DOHH2 (cell line): ENCODE data around the gene GRID2.

Experiments used
- H3F3A ChIP-seq: fragments of 200-600 bp; sonication (generic), shearing (Covaris generic); 2 replicates; pipeline ENCODE4 v1.6.0; 2016; ENCODE audit warnings: antibody characterized with exemption, mild to moderate bottlenecking; ENCODE audit not compliant: control insufficient read depth, insufficient read depth
- H3K27ac ChIP-seq: fragments of 200-600 bp; sonication (generic); 2 replicates; pipeline ENCODE4 v1.5.1; 2014; ENCODE audit warnings: low read depth, mild to moderate bottlenecking, low read length, moderate library complexity
- H3K27me3 ChIP-seq: fragments of 200-600 bp; sonication (generic); 2 replicates; pipeline ENCODE4 v1.6.1; 2014; ENCODE audit warnings: mild to moderate bottlenecking, low read length, mixed read lengths; ENCODE audit not compliant: control insufficient read depth
- H3K36me3 ChIP-seq: fragments of 200-600 bp; sonication (generic); 2 replicates; pipeline ENCODE4 v1.6.1; 2014; ENCODE audit warnings: mild to moderate bottlenecking, low read length, moderate library complexity, mixed read lengths; ENCODE audit not compliant: control insufficient read depth
- H3K4me1 ChIP-seq: fragments of 200-600 bp; sonication (generic); 2 replicates; pipeline ENCODE4 v1.6.1; 2014; ENCODE audit warnings: mild to moderate bottlenecking, low read length, mixed read lengths; ENCODE audit not compliant: control insufficient read depth
- H3K4me2 ChIP-seq: fragments of 200-600 bp; sonication (generic); 2 replicates; pipeline ENCODE4 v1.6.0; 2014; ENCODE audit warnings: mild to moderate bottlenecking, low read length, moderate library complexity
- H3K4me3 ChIP-seq: fragments of 200-600 bp; sonication (generic); 2 replicates; pipeline ENCODE4 v1.5.1; 2014; ENCODE audit warnings: mild to moderate bottlenecking, low read length, mixed read lengths
- H3K79me2 ChIP-seq: fragments of 200-600 bp; sonication (generic); 2 replicates; pipeline ENCODE4 v1.6.1; 2014; ENCODE audit warnings: mild to moderate bottlenecking, low read length, mixed read lengths; ENCODE audit not compliant: control insufficient read depth
- H3K9me2 ChIP-seq: fragments of 200-600 bp; sonication (generic); replicated peaks from 2 replicates; pipeline ENCODE4 v1.6.1; 2014; ENCODE audit warnings: mild to moderate bottlenecking, low read length, mixed read lengths; ENCODE audit not compliant: control insufficient read depth
- H3K9me3 ChIP-seq: fragments of 200-600 bp; sonication (generic); 2 replicates; pipeline ENCODE4 v1.6.1; 2014; ENCODE audit warnings: antibody characterized with exemption, low read length, mixed read lengths; ENCODE audit not compliant: control insufficient read depth, insufficient read depth
- H4K20me1 ChIP-seq: fragments of 200-600 bp; sonication (generic); 2 replicates; pipeline ENCODE4 v1.6.0; 2014; ENCODE audit warnings: low read depth, mild to moderate bottlenecking, antibody characterized with exemption, low read length, moderate library complexity; ENCODE audit not compliant: control insufficient read depth, insufficient read depth
- EZH2phosphoT487 ChIP-seq: fragments of 200-600 bp; sonication (generic); IDR thresholded peaks from 2 replicates; pipeline ENCODE4 v1.6.1; 2017; ENCODE audit warnings: borderline replicate concordance, mild to moderate bottlenecking, antibody characterized with exemption, low read length, moderate library complexity, mixed read lengths
- TF ChIP-seq, protein P1 (sequence below): fragments of 200-600 bp; sonication (generic); IDR thresholded peaks from one replicate; pipeline ENCODE4 v1.5.1; 2014; ENCODE audit warnings: antibody characterized with exemption, mild to moderate bottlenecking, low read depth, low read length; ENCODE audit not compliant: poor library complexity, severe bottlenecking

GRID2 gene

DNA sequence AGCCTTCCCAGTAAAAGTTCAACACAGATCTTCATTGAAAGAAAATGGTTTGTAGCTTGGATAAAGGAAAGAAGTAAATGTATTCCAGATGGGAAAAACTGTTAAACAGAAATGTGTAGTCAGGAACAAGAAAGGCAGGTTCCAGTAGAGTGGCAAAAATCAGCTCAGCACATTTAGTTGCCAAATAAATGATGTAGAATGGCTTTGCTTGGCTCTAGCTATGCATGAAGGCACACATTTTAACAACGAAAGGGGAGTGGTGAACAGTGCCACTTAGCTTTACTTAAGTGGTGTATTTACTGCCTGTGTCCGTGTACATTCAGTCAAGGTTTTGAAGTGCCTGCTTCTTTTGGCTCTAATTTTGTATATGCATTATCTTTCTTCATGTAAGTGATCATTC, 880.3 kb downstream of the GRID2 start:
- H3F3A ChIP-seq: no peaks in the 10 kb centered on the region

DNA sequence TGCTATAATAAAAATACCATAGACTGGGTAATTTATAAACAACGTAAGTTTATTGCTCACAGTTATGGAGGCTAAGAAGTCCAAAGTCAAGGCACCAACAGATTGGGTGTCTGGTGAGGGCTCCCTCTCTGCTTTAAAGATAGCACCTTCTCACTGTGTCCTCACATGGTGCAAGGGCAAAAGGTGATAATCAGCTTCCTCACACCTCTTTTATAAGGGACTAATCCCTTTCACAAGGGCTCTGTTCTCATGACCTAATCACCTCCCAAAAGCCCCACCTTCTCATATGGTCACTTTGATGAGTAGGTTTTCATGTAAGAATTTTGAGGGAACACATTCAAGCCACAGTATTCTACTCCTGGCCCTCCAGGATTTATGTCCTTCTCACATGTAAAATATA, 883.1 kb downstream of the GRID2 start:
- H3K4me1 ChIP-seq: no peaks in the 10 kb centered on the region
- H3K36me3 ChIP-seq: no peaks in the 10 kb centered on the region
- H3K9me2 ChIP-seq: no peaks in the 10 kb centered on the region
- H3K27ac ChIP-seq: no peak overlapping the region
- no peaks in the 10 kb centered on the region for H3K79me2 ChIP-seq
- no peak overlapping the region for H3K4me3 ChIP-seq
- TF ChIP-seq, protein P1, sequence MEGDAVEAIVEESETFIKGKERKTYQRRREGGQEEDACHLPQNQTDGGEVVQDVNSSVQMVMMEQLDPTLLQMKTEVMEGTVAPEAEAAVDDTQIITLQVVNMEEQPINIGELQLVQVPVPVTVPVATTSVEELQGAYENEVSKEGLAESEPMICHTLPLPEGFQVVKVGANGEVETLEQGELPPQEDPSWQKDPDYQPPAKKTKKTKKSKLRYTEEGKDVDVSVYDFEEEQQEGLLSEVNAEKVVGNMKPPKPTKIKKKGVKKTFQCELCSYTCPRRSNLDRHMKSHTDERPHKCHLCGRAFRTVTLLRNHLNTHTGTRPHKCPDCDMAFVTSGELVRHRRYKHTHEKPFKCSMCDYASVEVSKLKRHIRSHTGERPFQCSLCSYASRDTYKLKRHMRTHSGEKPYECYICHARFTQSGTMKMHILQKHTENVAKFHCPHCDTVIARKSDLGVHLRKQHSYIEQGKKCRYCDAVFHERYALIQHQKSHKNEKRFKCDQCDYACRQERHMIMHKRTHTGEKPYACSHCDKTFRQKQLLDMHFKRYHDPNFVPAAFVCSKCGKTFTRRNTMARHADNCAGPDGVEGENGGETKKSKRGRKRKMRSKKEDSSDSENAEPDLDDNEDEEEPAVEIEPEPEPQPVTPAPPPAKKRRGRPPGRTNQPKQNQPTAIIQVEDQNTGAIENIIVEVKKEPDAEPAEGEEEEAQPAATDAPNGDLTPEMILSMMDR: no peak
- no peak for TF ChIP-seq EZH2phosphoT487
- H4K20me1 ChIP-seq: no peaks in the 10 kb centered on the region
- no peak overlapping the region for H3K4me2 ChIP-seq
- no peaks in the 10 kb centered on the region for H3K27me3 ChIP-seq
- H3F3A ChIP-seq: no peaks in the 10 kb centered on the region
- H3K9me3 ChIP-seq: no peaks in the 10 kb centered on the region

More for the DNA sequence above, 880.3 kb downstream of the GRID2 start:
- no peaks in the 10 kb centered on the region for H3K27me3 ChIP-seq
- no peaks in the 10 kb centered on the region for H3K9me2 ChIP-seq
- TF ChIP-seq EZH2phosphoT487: no peak
- TF ChIP-seq, protein P1: no peak
- H3K4me3 ChIP-seq: no peak overlapping the region
- no peaks in the 10 kb centered on the region for H3K36me3 ChIP-seq
- H3K27ac ChIP-seq: no peak overlapping the region
- no peaks in the 10 kb centered on the region for H3K9me3 ChIP-seq
- no peaks in the 10 kb centered on the region for H3K79me2 ChIP-seq
- H3K4me1 ChIP-seq: no peaks in the 10 kb centered on the region
- no peak overlapping the region for H3K4me2 ChIP-seq
- no peaks in the 10 kb centered on the region for H4K20me1 ChIP-seq

DNA sequence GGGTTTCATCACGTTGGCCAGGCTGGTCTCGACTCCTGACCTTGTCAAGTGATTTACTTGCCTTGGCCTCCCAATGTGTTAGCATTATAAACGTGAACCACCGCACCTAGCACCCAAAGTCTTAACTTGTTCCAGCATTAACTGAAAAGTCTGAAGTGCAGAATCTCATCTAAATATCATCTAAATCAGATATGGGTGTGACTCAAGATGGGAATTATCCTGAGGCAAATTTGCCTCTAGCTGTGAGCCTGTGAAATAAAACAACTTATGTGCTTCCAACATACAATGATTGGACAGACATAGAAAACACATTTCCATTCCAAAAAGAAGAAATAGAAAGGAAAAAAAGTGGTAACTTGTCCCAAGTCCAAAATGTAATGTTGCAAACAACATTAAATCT, 883.7 kb downstream of the GRID2 start:
- Histone ChIP-seq H3K27ac (no peak overlapping the region), H3K79me2 (no peaks in the 10 kb centered on the region), H3K4me3 (no peak overlapping the region), H3K9me3 (no peaks in the 10 kb centered on the region), H3K9me2 (no peaks in the 10 kb centered on the region), H3K4me1 (no peaks in the 10 kb centered on the region), H3K36me3 (no peaks in the 10 kb centered on the region), H3F3A (no peaks in the 10 kb centered on the region), H3K27me3 (no peaks in the 10 kb centered on the region), H4K20me1 (no peaks in the 10 kb centered on the region), H3K4me2 (no peak overlapping the region)
- no peak for TF ChIP-seq EZH2phosphoT487
- TF ChIP-seq, protein P1: no peak

DNA sequence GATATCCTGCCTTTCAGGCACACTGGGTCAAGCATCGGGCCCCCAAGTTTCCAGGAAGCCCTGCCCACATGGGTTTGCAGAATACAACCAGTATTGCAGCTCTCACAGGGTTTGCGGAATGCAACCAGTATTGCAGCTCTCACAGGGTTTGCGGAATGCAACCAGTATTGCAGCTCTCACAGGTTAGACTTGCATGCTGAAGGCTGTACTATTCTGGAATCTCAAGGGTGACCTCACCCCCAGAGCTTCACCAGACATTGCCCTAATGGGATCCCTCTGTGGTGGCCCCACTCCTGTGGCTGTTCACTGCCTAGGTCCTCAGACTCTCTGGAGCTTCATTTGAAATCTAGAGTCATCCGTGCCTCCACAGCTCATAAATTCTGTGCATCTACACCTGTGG, 884.1 kb downstream of the GRID2 start:
- Histone ChIP-seq H4K20me1 (no peaks in the 10 kb centered on the region), H3K27ac (no peak overlapping the region), H3K9me3 (no peaks in the 10 kb centered on the region), H3K4me1 (no peaks in the 10 kb centered on the region), H3K4me2 (no peak overlapping the region), H3K27me3 (no peaks in the 10 kb centered on the region), H3K36me3 (no peaks in the 10 kb centered on the region), H3K9me2 (no peaks in the 10 kb centered on the region), H3K4me3 (no peak overlapping the region), H3K79me2 (no peaks in the 10 kb centered on the region), H3F3A (no peaks in the 10 kb centered on the region)
- no peak for TF ChIP-seq EZH2phosphoT487
